HFF-Myc (cell line): ENCODE measurements around the gene KRTAP5-4.
"Not testable (repeated sequence)": the region's sequence is repeated elsewhere in the genome, so short reads cannot be mapped to it uniquely, and the experiment has no call there.

Experiments used
- DNase-seq: peaks from one replicate; pipeline ENCODE4 v3.0.0-alpha.2; 2011; ENCODE audit warnings: low read depth; ENCODE audit errors: extremely low read depth
- H3K4me3 ChIP-seq: replicated peaks from 2 replicates; pipeline ENCODE4 v1.5.1; 2011; ENCODE audit warnings: low read depth, mild to moderate bottlenecking, control low read depth, low read length
- CTCF ChIP-seq: IDR thresholded peaks from 2 replicates; pipeline ENCODE4 v1.5.1; 2012; ENCODE audit warnings: mild to moderate bottlenecking, low read depth, low read length, control low read depth; ENCODE audit errors: missing control alignments

The KRTAP5-4 gene

GRCh38 chr11:1623716-1624115, 1.8 kb upstream of the KRTAP5-4 start:
- TF ChIP-seq CTCF: no peak
- no peak for DNase-seq
- H3K4me3 ChIP-seq: no peak overlapping the region

DNA sequence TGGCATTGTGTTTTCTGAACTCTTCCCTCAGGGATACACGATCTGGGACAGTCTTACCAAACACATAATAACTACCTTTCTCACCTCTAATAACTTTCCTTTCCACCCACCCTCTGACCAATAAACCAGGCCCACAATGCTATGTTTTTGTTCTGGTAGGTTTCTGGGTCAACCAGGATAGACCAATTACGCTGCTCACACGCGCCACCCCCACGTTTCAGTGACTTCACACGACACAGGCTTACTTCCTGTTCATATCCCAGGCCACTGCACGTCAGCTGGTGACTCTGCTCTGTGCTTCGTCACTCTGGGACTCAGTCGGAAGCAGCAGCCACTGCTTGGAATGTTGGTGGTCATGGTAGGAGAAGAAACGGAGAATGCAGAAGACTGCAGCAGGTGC, 2.5 kb downstream of the KRTAP5-4 start:
- TF ChIP-seq CTCF: no peak
- H3K4me3 ChIP-seq: no peak overlapping the region
- no peak for DNase-seq

- no peak for DNase-seq
- no peak for TF ChIP-seq CTCF
Observed at GRCh38 chr11:1618231-1618630, 3.7 kb downstream of the KRTAP5-4 start.

GRCh38 chr11:1608363-1608762, 13.6 kb downstream of the KRTAP5-4 start, which contains the start of gene KRTAP5-3:
Gene KRTAP5-3, minus strand, starts transcription at chr11:1608463. Its CDS starts 78 bp downstream, at chr11:1608385.
- DNase-seq: no peak
- no peak for TF ChIP-seq CTCF
- no peak within 1 kb of the TSS for H3K4me3 ChIP-seq

More at GRCh38 chr11:1618231-1618630, 3.7 kb downstream of the KRTAP5-4 start:
- no peak overlapping the region for H3K4me3 ChIP-seq

GRCh38 chr11:1607901-1608300, 14.0 kb downstream of the KRTAP5-4 start:
- not testable (repeated sequence) for DNase-seq, H3K4me3 ChIP-seq

GRCh38 chr11:1607156-1607845, 14.6 kb downstream of the KRTAP5-4 start:
- not testable (repeated sequence) for DNase-seq, H3K4me3 ChIP-seq

- not testable (repeated sequence) for DNase-seq
Observed at GRCh38 chr11:1605923-1606322, 16.0 kb downstream of the KRTAP5-4 start.

DNA sequence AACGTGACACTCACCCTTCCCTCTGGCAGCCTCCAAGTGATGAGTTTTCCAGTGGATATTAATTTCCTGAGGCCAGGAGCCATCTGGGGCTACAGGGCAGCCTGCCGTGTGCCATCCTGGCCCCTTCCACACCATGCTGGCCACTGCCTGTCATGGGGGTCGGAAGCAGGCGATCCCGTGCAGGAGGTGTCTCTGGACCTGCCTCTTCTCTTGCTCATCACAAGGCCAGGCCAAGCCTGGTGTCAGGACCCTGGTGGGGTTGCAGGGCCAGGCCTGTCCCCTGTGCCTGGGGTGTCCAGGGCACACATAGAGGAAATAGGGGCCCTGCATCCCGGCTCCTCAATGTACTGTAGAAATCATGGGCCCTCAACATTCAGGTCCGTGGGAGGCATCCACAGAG, 17.2 kb downstream of the KRTAP5-4 start:
- TF ChIP-seq CTCF: no peak
- DNase-seq: no peak
- H3K4me3 ChIP-seq: no peak overlapping the region

More at GRCh38 chr11:1605923-1606322, 16.0 kb downstream of the KRTAP5-4 start:
- H3K4me3 ChIP-seq: not testable (repeated sequence)
